H1 (cell line): ENCODE results near the gene KRTAP20-4. TPM values are rescaled to one million over a fixed set of nuclear protein-coding genes. Genes with fewer than 3 reads are reported as not detected.
A peak's percentile ranks its signal among the peaks of the same experiment; 100 is the strongest.

ENCODE experiments used
- CTCF ChIA-PET: fragments of 300-600 bp; sonication (Branson Sonifier 250); formaldehyde crosslinking; loops from one replicate; lab custom pipeline; 2021; ENCODE audit not compliant: partially characterized antibody; lab: Charles Lee
- POLR2A ChIA-PET: fragments of 300-600 bp; sonication (Branson Sonifier 250); formaldehyde crosslinking; loops from one replicate; lab custom pipeline; 2021; ENCODE audit warnings: inconsistent platforms; ENCODE audit not compliant: partially characterized antibody; lab: Charles Lee
- DNase-seq, 2 experiments: peaks; one replicate each; pipeline versions ENCODE4 v3.0.0 to v3.0.0-alpha.2; 2010 to 2022; ENCODE audit warnings: low spot score in 2 of 2, low read depth in 1 of 2, mixed read lengths in 1 of 2
- FAIRE-seq: peaks from 2 replicates; lab custom pipeline; 2011; peaks lifted over from hg19 to GRCh38; lab: Jason Lieb, UNC
- H2AFZ ChIP-seq: 2 replicates; pipeline ENCODE4 v1.8.1; 2012; ENCODE audit warnings: low read length, inconsistent platforms
- H2AK5ac ChIP-seq: 2 replicates; pipeline ENCODE4 v1.6.1; 2013; ENCODE audit warnings: low read depth, low read length
- H2BK120ac ChIP-seq: replicated peaks from 2 replicates; pipeline ENCODE3; 2013; ENCODE audit warnings: low read depth, low read length, inconsistent platforms
- H2BK12ac ChIP-seq: 2 replicates; pipeline ENCODE4 v1.6.1; 2013; ENCODE audit warnings: low read depth, low read length
- H2BK15ac ChIP-seq: 2 replicates; pipeline ENCODE4 v1.6.1; 2013; ENCODE audit warnings: low read length
- H2BK20ac ChIP-seq: 2 replicates; pipeline ENCODE4 v1.6.1; 2013; ENCODE audit warnings: low read length
- H2BK5ac ChIP-seq: 2 replicates; pipeline ENCODE4 v1.6.1; 2013; ENCODE audit warnings: low read depth, low read length
- H3K14ac ChIP-seq: 2 replicates; pipeline ENCODE4 v1.6.1; 2013; ENCODE audit warnings: inconsistent platforms; ENCODE audit not compliant: insufficient read length
- H3K18ac ChIP-seq: 2 replicates; pipeline ENCODE4 v1.6.1; 2013; ENCODE audit warnings: low read length; ENCODE audit errors: extremely low read depth
- H3K23ac ChIP-seq: 2 replicates; pipeline ENCODE4 v1.6.1; 2013; ENCODE audit warnings: inconsistent platforms; ENCODE audit not compliant: insufficient read length
- H3K23me2 ChIP-seq: 2 replicates; pipeline ENCODE4 v1.6.1; 2013; ENCODE audit warnings: low read depth, low read length
- H3K27ac ChIP-seq: 2 replicates; pipeline ENCODE4 v1.6.1; 2011; ENCODE audit warnings: low read depth, low read length, inconsistent platforms
- H3K27me3 ChIP-seq, 4 experiments: replicated peaks in 1 of 4; 1 replicate in 1 of 4; 2 replicates in 3 of 4; pipeline versions ENCODE4 v1.6.1 to v1.8.1; 2011 to 2013; ENCODE audit warnings: low read length in 3 of 4, mild to moderate bottlenecking in 3 of 4, inconsistent platforms in 2 of 4, mixed read lengths in 2 of 4, moderate library complexity in 1 of 4; ENCODE audit not compliant: control insufficient read depth in 3 of 4, insufficient read depth in 3 of 4; ENCODE audit errors: extremely low read depth in 1 of 4
- H3K36me3 ChIP-seq, 4 experiments: 2 replicates each; pipeline versions ENCODE4 v1.6.1 to v1.8.1; 2011 to 2013; ENCODE audit warnings: mild to moderate bottlenecking in 4 of 4, low read length in 3 of 4, moderate library complexity in 2 of 4, control low read depth in 1 of 4, inconsistent platforms in 1 of 4; ENCODE audit not compliant: insufficient read depth in 4 of 4, control insufficient read depth in 2 of 4
- H3K4ac ChIP-seq: replicated peaks from 2 replicates; pipeline ENCODE3; 2013; ENCODE audit warnings: low read length, low read depth, mixed read lengths, inconsistent platforms; ENCODE audit not compliant: insufficient read length
- H3K4me1 ChIP-seq, 4 experiments: replicated peaks in 1 of 4; 1 replicate in 1 of 4; 2 replicates in 3 of 4; pipeline versions ENCODE4 v1.6.1 to v1.8.1; 2011 to 2013; ENCODE audit warnings: low read length in 3 of 4, inconsistent platforms in 2 of 4, mixed read lengths in 1 of 4; ENCODE audit not compliant: insufficient read depth in 4 of 4, control insufficient read depth in 3 of 4
- H3K4me2 ChIP-seq, 2 experiments: 2 replicates each; pipeline versions ENCODE4 v1.6.1 to v1.8.1; 2011 to 2013; ENCODE audit warnings: low read depth in 2 of 2, low read length in 2 of 2, control low read depth in 1 of 2, inconsistent platforms in 1 of 2, mild to moderate bottlenecking in 1 of 2; ENCODE audit not compliant: insufficient read depth in 1 of 2
- H3K4me3 ChIP-seq, 4 experiments: fragments of 200-600, 300-600 bp in 1 of 4; sonication (generic), shearing (Covaris generic), sonication (Bioruptor Twin) in 1 of 4; 2 replicates each; pipeline versions ENCODE4 v1.5.1 to v1.8.1; 2011 to 2016; ENCODE audit warnings: low read length in 4 of 4, low read depth in 3 of 4, control low read depth in 2 of 4, inconsistent platforms in 2 of 4, mild to moderate bottlenecking in 2 of 4, mixed read lengths in 1 of 4, moderate library complexity in 1 of 4; ENCODE audit not compliant: insufficient read depth in 2 of 4; ENCODE audit errors: extremely low read depth in 1 of 4
- H3K56ac ChIP-seq: replicated peaks from 2 replicates; pipeline ENCODE3; 2013; ENCODE audit warnings: low read depth, mild to moderate bottlenecking, mixed read lengths, low read length, inconsistent platforms; ENCODE audit not compliant: insufficient read length
- H3K79me1 ChIP-seq: 2 replicates; pipeline ENCODE4 v1.6.1; 2013; ENCODE audit warnings: low read depth, low read length, control low read depth
- H3K79me2 ChIP-seq, 2 experiments: 2 replicates each; pipeline versions ENCODE4 v1.6.1 to v1.8.1; 2012 to 2013; ENCODE audit warnings: low read length in 2 of 2, mild to moderate bottlenecking in 2 of 2, inconsistent platforms in 1 of 2; ENCODE audit not compliant: insufficient read depth in 2 of 2, control insufficient read depth in 1 of 2
- H3K9ac ChIP-seq, 4 experiments: replicated peaks in 1 of 4; 1 replicate in 1 of 4; 2 replicates in 3 of 4; pipeline versions ENCODE4 v1.6.1 to v1.8.1; 2011 to 2013; ENCODE audit warnings: low read depth in 3 of 4, low read length in 3 of 4, control low read depth in 2 of 4, mild to moderate bottlenecking in 2 of 4, moderate library complexity in 2 of 4, inconsistent platforms in 1 of 4; ENCODE audit errors: extremely low read depth in 1 of 4
- H3K9me3 ChIP-seq, 2 experiments: 2 replicates each; pipeline versions ENCODE4 v1.6.1 to v1.8.1; 2012 to 2013; ENCODE audit warnings: mild to moderate bottlenecking in 2 of 2, moderate library complexity in 2 of 2, control low read depth in 1 of 2, inconsistent platforms in 1 of 2, low read depth in 1 of 2, low read length in 1 of 2, mixed read lengths in 1 of 2; ENCODE audit not compliant: insufficient read depth in 2 of 2
- H4K20me1 ChIP-seq, 2 experiments: replicated peaks in 1 of 2; 2 replicates each; pipeline versions ENCODE3 to v1.8.1; 2011 to 2013; ENCODE audit warnings: inconsistent platforms in 2 of 2, low read length in 2 of 2, mild to moderate bottlenecking in 1 of 2; ENCODE audit not compliant: insufficient read depth in 2 of 2, control insufficient read depth in 1 of 2
- H4K5ac ChIP-seq: 2 replicates; pipeline ENCODE4 v1.6.1; 2013; ENCODE audit warnings: low read length, low read depth, mixed read lengths, inconsistent platforms; ENCODE audit not compliant: insufficient read length
- H4K8ac ChIP-seq: 2 replicates; pipeline ENCODE4 v1.8.0; 2013; ENCODE audit warnings: mild to moderate bottlenecking, moderate library complexity, low read length, inconsistent platforms; ENCODE audit not compliant: insufficient read depth; ENCODE audit errors: extremely low read depth
- H4K91ac ChIP-seq: replicated peaks from 2 replicates; pipeline ENCODE3; 2013; ENCODE audit warnings: low read length, mixed read lengths, inconsistent platforms; ENCODE audit not compliant: insufficient read length
- BACH1 ChIP-seq: IDR thresholded peaks from 2 replicates; pipeline ENCODE4 v1.6.1; 2012; ENCODE audit warnings: low read length, improper control_type of control experiment
- CBX8 ChIP-seq: fragments of 300-800, 300-1000 bp; sonication (generic); IDR thresholded peaks from 2 replicates; pipeline ENCODE4 v1.7.1; 2016; ENCODE audit warnings: low read depth, low read length, borderline replicate concordance
- CHD2 ChIP-seq: IDR thresholded peaks from 2 replicates; pipeline ENCODE4 v1.6.1; 2012; ENCODE audit warnings: low read length, improper control_type of control experiment
- EGR1 ChIP-seq: IDR thresholded peaks from 2 replicates; pipeline ENCODE4 v1.6.1; 2011; ENCODE audit warnings: low read depth, low read length, borderline replicate concordance
- EZH2 ChIP-seq: fragments of 200-600 bp; sonication (generic); IDR thresholded peaks from 2 replicates; pipeline ENCODE4 v1.7.1; 2012; ENCODE audit warnings: low read depth, mild to moderate bottlenecking, moderate library complexity, low read length, inconsistent platforms; ENCODE audit not compliant: severe bottlenecking
- FOSL1 ChIP-seq: IDR thresholded peaks from 2 replicates; pipeline ENCODE4 v1.6.1; 2011; ENCODE audit warnings: mild to moderate bottlenecking, low read depth, low read length, moderate library complexity; ENCODE audit not compliant: insufficient read depth
- HDAC6 ChIP-seq: IDR thresholded peaks from one replicate; pipeline ENCODE4 v1.7.1; 2012; ENCODE audit warnings: low read depth, mild to moderate bottlenecking, inconsistent platforms, low read length, moderate library complexity
- KDM1A ChIP-seq: fragments of 200-600, 300-600 bp; sonication (generic); IDR thresholded peaks from 2 replicates; pipeline ENCODE4 v1.7.1; 2016; ENCODE audit warnings: mild to moderate bottlenecking, low read length, borderline replicate concordance
- RFX5 ChIP-seq: IDR thresholded peaks from 2 replicates; pipeline ENCODE4 v1.6.1; 2011; ENCODE audit warnings: low read depth, low read length, improper control_type of control experiment, borderline replicate concordance
- SP1 ChIP-seq: IDR thresholded peaks from 2 replicates; pipeline ENCODE4 v1.6.1; 2011; ENCODE audit warnings: low read depth, low read length
- SP4 ChIP-seq: IDR thresholded peaks from 2 replicates; pipeline ENCODE4 v1.6.1; 2012; ENCODE audit warnings: low read length, inconsistent platforms
- SUZ12 ChIP-seq: fragments of 200-600 bp; sonication (generic); IDR thresholded peaks from 2 replicates; pipeline ENCODE4 v1.6.1; 2012; ENCODE audit warnings: mild to moderate bottlenecking, inconsistent platforms, low read length, moderate library complexity, mixed read lengths
- WGBS, 2 experiments: shearing (Covaris generic) in 1 of 2; methylation state at CpG; one replicate each; pipeline versions ENCODE4 v1.1.6 to v1.1.7; 2013 to 2015; ENCODE audit warnings: low lambda C conversion rate in 2 of 2, mixed read lengths in 2 of 2, inconsistent platforms in 1 of 2, low coverage in 1 of 2, missing lambda C conversion rate in 1 of 2; ENCODE audit not compliant: insufficient replicate concordance in 2 of 2, insufficient coverage in 1 of 2, insufficient read length in 1 of 2; ENCODE audit errors: extremely low coverage in 1 of 2, missing lambda C conversion rate in 1 of 2; 5-methylcytosine and 5-hydroxymethylcytosine counted together
- polyA plus RNA-seq, 7 experiments: library from polyadenylated mRNA; depleted of rRNA in 3 of 7; stranded (reverse) in 5 of 7; unstranded in 2 of 7; fragments of >200 nt in 5 of 7; fragments of 200-250 nt in 2 of 7; gene quantifications; 1 replicate in 5 of 7; 2 replicates in 1 of 7; 4 replicates in 1 of 7; pipeline versions ENCODE4 v1.2.1 to v1.2.3, GENCODE V29; 2011 to 2013; ENCODE audit warnings: missing spikeins in 2 of 7, mixed read lengths in 2 of 7
- total RNA-seq: library from RNA; stranded (reverse); fragmentation: NEBNext Ultra II Directional; extraction: Animal tissue kit (Norgen Biotek cat#: 25700); gene quantifications from 2 replicates; pipeline ENCODE4 v1.2.1, GENCODE V29; 2021
- TF ChIP-seq, protein P1 (sequence below), 3 experiments: IDR thresholded peaks; 1 replicate in 2 of 3; 2 replicates in 1 of 3; pipeline versions ENCODE4 v1.5.1 to v1.6.1; 2011; ENCODE audit warnings: low read length in 3 of 3, mild to moderate bottlenecking in 3 of 3, inconsistent platforms in 2 of 3, low read depth in 1 of 3, moderate library complexity in 1 of 3; ENCODE audit not compliant: insufficient read depth in 1 of 3; ENCODE audit errors: control extremely low read depth in 1 of 3

The KRTAP20-4 gene
- total and polyA plus RNA-seq, 2 of the 8 experiments (the other 6 are each of a cell fraction or from before 2014, with no cell fraction given) = not detected

- no peak overlapping the region for H3K56ac ChIP-seq
- no peak overlapping the region for H2BK5ac ChIP-seq
- peak overlapping the region; percentile 71; the same call in 1 of the 2 replicates for H2AFZ ChIP-seq
- H3K18ac ChIP-seq = no peak overlapping the region
- H3K23me2 ChIP-seq = no peaks in the 10 kb centered on the region
- CTCF ChIA-PET = no interaction called here
- no peak overlapping the region for H3K14ac ChIP-seq
- no peaks in the 10 kb centered on the region for H3K79me2 ChIP-seq
- H2BK15ac ChIP-seq = no peak overlapping the region
- H2BK120ac ChIP-seq = no peak overlapping the region
- H3K4ac ChIP-seq = no peak overlapping the region
- POLR2A ChIA-PET = no interaction called here
- no peak overlapping the region for H2BK20ac ChIP-seq
- H3K36me3 ChIP-seq = no peaks in the 10 kb centered on the region
- H3K27ac ChIP-seq = no peak overlapping the region
- 89% methylated on average over 1 of the region's 1 CpG; no CpG with 5 or more reads in 1 of the 2 experiments for WGBS, 2 experiments
- H3K4me3 ChIP-seq = no peak overlapping the region
- no peaks in the 10 kb centered on the region for H4K20me1 ChIP-seq
- H2BK12ac ChIP-seq = no peak overlapping the region
- H3K9ac ChIP-seq = no peak overlapping the region
- 0 out of 4 replicates have a peak overlapping the region, but pooled peaks of 1 of the 2 experiments have one; percentile 14 for H3K4me2 ChIP-seq
- no peak overlapping the region for H4K5ac ChIP-seq
- H4K91ac ChIP-seq = peak overlapping the region; percentile 30
- H3K4me1 ChIP-seq = peaks cover 0 to 4% (median 0%) of the 10 kb centered on the region in 4 experiments; a peak in 2 of 7 replicates
- H3K27me3 ChIP-seq = no peaks in the 10 kb centered on the region
- H4K8ac ChIP-seq = peak overlapping the region; percentile 57; the same call in 1 of the 2 replicates
- H3K9me3 ChIP-seq = no peaks in the 10 kb centered on the region
- no peaks in the 10 kb centered on the region for H3K79me1 ChIP-seq
- no peak overlapping the region for H3K23ac ChIP-seq
- no peak for FAIRE-seq
- DNase-seq = no peak
- no peak overlapping the region for H2AK5ac ChIP-seq
- TF ChIP-seq EZH2 (no peak), KDM1A (no peak), HDAC6 (no peak), CBX8 (no peak), EGR1 (no peak), FOSL1 (no peak), SUZ12 (no peak), SP4 (no peak), SP1 (no peak), CHD2 (no peak), BACH1 (no peak), RFX5 (no peak)
- TF ChIP-seq, protein P1, sequence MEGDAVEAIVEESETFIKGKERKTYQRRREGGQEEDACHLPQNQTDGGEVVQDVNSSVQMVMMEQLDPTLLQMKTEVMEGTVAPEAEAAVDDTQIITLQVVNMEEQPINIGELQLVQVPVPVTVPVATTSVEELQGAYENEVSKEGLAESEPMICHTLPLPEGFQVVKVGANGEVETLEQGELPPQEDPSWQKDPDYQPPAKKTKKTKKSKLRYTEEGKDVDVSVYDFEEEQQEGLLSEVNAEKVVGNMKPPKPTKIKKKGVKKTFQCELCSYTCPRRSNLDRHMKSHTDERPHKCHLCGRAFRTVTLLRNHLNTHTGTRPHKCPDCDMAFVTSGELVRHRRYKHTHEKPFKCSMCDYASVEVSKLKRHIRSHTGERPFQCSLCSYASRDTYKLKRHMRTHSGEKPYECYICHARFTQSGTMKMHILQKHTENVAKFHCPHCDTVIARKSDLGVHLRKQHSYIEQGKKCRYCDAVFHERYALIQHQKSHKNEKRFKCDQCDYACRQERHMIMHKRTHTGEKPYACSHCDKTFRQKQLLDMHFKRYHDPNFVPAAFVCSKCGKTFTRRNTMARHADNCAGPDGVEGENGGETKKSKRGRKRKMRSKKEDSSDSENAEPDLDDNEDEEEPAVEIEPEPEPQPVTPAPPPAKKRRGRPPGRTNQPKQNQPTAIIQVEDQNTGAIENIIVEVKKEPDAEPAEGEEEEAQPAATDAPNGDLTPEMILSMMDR (IDR thresholded peaks at IDR 0.05; ENCODE audit: control extremely low read depth in 1 of 3, insufficient read depth in 1 of 3, low read depth in 1 of 3, low read length in 3 of 3) = no peak
Observed at GRCh38 chr21:30668776-30669175, 48.3 kb downstream of the KRTAP20-4 start.
